HepG2 (cell line): ENCODE results near the gene NKX3-2. TPM values are rescaled to one million over a fixed set of nuclear protein-coding genes. Genes with fewer than 3 reads are reported as not detected.

ENCODE experiments used
- ATAC-seq: fragments of 200-7000 bp; cut with Tn5 transposase; 3 replicates; pipeline ENCODE4 v1.9.1; 2020; ENCODE audit warnings: mild to moderate bottlenecking, moderate library complexity
- BruUV-seq: library from RNA; stranded (reverse); fragments of 400-500 nt; replicated peaks from 2 replicates; lab custom pipeline; 2021; lab: Mats Ljungman, UMichigan
- CTCF ChIA-PET: fragments of 300-600 bp; formaldehyde crosslinking; extraction: SDS; loops from one replicate; lab custom pipeline; 2021; ENCODE audit warnings: low total read pairs, inconsistent platforms, low intra/inter-chr PET ratio; lab: Yijun Ruan, JAX
- POLR2A ChIA-PET: fragments of 350-600 bp; sonication (Branson Sonifier 250); formaldehyde crosslinking; loops from one replicate; lab custom pipeline; 2020; ENCODE audit warnings: antibody characterized with exemption, inconsistent platforms; lab: Yijun Ruan, JAX
- DNase-seq: peaks from one replicate; pipeline ENCODE4 v3.0.0-alpha.2; 2015; ENCODE audit warnings: low spot score
- FAIRE-seq: peaks from 3 replicates; lab custom pipeline; 2011; peaks lifted over from hg19 to GRCh38; lab: Jason Lieb, UNC
- H2AFZ ChIP-seq: one replicate; pipeline ENCODE4 v1.6.1; 2011; ENCODE audit warnings: low read length, inconsistent platforms
- H3K27ac ChIP-seq: fragments of 300-600 bp; 3 replicates; pipeline ENCODE4 v1.8.0; 2011; ENCODE audit warnings: mixed run types, mild to moderate bottlenecking, mixed read lengths, low read length, inconsistent platforms; ENCODE audit not compliant: insufficient read depth; ENCODE audit errors: extremely low read length
- H3K27me3 ChIP-seq, 2 experiments: fragments of 200-600 bp in 1 of 2; 2 replicates in 1 of 2; 3 replicates in 1 of 2; pipeline versions ENCODE4 v1.6.0 to v1.8.0; 2011; ENCODE audit warnings: low read length in 2 of 2, mild to moderate bottlenecking in 2 of 2, moderate library complexity in 2 of 2, inconsistent platforms in 1 of 2; ENCODE audit not compliant: insufficient read depth in 2 of 2, control insufficient read depth in 1 of 2
- H3K36me3 ChIP-seq, 2 experiments: fragments of 200-600 bp in 1 of 2; replicated peaks in 1 of 2; 2 replicates in 1 of 2; 3 replicates in 1 of 2; pipeline versions ENCODE4 v1.5.1 to v1.8.0; 2011; ENCODE audit warnings: low read length in 2 of 2, inconsistent platforms in 1 of 2; ENCODE audit not compliant: insufficient read depth in 2 of 2, control insufficient read depth in 1 of 2
- H3K4me1 ChIP-seq: 2 replicates; pipeline ENCODE4 v1.5.1; 2012; ENCODE audit warnings: low read length, inconsistent platforms; ENCODE audit not compliant: insufficient read depth
- H3K4me2 ChIP-seq: 2 replicates; pipeline ENCODE4 v1.6.0; 2011; ENCODE audit warnings: low read depth, low read length, inconsistent platforms
- H3K4me3 ChIP-seq, 3 experiments: fragments of 200-600 bp in 1 of 3; sonication (generic), shearing (Covaris generic) in 1 of 3; replicated peaks in 1 of 3; 2 replicates each; pipeline ENCODE4 v1.5.1; 2011 to 2016; ENCODE audit warnings: low read length in 3 of 3, inconsistent platforms in 2 of 3, low read depth in 2 of 3, mild to moderate bottlenecking in 2 of 3, control low read depth in 1 of 3, mixed read lengths in 1 of 3; ENCODE audit not compliant: insufficient read depth in 1 of 3
- H3K79me2 ChIP-seq: one replicate; pipeline ENCODE4 v1.6.1; 2011; ENCODE audit warnings: low read length, inconsistent platforms; ENCODE audit not compliant: insufficient read depth
- H3K9ac ChIP-seq: 2 replicates; pipeline ENCODE4 v1.6.0; 2011; ENCODE audit warnings: mild to moderate bottlenecking, low read depth, low read length, inconsistent platforms; ENCODE audit not compliant: insufficient read depth
- H3K9me3 ChIP-seq: 2 replicates; pipeline ENCODE4 v1.5.1; 2012; ENCODE audit warnings: mild to moderate bottlenecking, low read length
- H4K20me1 ChIP-seq: 2 replicates; pipeline ENCODE4 v1.6.0; 2011; ENCODE audit warnings: inconsistent platforms, mild to moderate bottlenecking, low read length, moderate library complexity; ENCODE audit not compliant: insufficient read depth
- DDIT3 ChIP-seq: sonication (generic); formaldehyde crosslinking; IDR thresholded peaks from 2 replicates; pipeline ENCODE4 v1.4.0; 2020; ENCODE audit warnings: mild to moderate bottlenecking, missing genetic modification reagents
- EZH2 ChIP-seq: conservative IDR thresholded peaks from 2 replicates; pipeline ENCODE4 v1.6.1; 2012; ENCODE audit warnings: mild to moderate bottlenecking, low read depth, low read length, moderate library complexity
- NCOA2 ChIP-seq: sonication (generic); formaldehyde crosslinking; IDR thresholded peaks from 2 replicates; pipeline ENCODE4 v1.8.0; 2022; ENCODE audit warnings: inconsistent platforms
- NCOR1 ChIP-seq: fragments of 200-600 bp; sonication (generic); IDR thresholded peaks from 2 replicates; pipeline ENCODE4 v1.7.0; 2017; ENCODE audit warnings: antibody characterized with exemption, low read length, borderline replicate concordance
- PAWR ChIP-seq: sonication (generic); formaldehyde crosslinking; IDR thresholded peaks from 2 replicates; pipeline ENCODE4 v1.4.0; 2020; ENCODE audit warnings: missing genetic modification reagents, mild to moderate bottlenecking, borderline replicate concordance
- ZFP91 ChIP-seq: sonication (generic); formaldehyde crosslinking; IDR thresholded peaks from 2 replicates; pipeline ENCODE4 v1.9.0; 2022; ENCODE audit warnings: missing genetic modification reagents, mild to moderate bottlenecking, borderline replicate concordance
- ZIK1 ChIP-seq: sonication (generic); formaldehyde crosslinking; IDR thresholded peaks from 2 replicates; pipeline ENCODE4 v1.5.0; 2020; ENCODE audit warnings: mild to moderate bottlenecking, low read depth, missing genetic modification reagents, borderline replicate concordance
- ZNF564 ChIP-seq: sonication (generic); formaldehyde crosslinking; IDR thresholded peaks from 2 replicates; pipeline ENCODE4 v1.8.1; 2023; ENCODE audit warnings: mild to moderate bottlenecking, missing genetic modification reagents
- ZNF761 ChIP-seq: sonication (generic); formaldehyde crosslinking; conservative IDR thresholded peaks from 2 replicates; pipeline ENCODE4 v1.4.0; 2020; ENCODE audit warnings: mild to moderate bottlenecking, missing genetic modification reagents
- WGBS: methylation state at CpG from one replicate; pipeline ENCODE4 v1.1.6; 2017; ENCODE audit warnings: low lambda C conversion rate; 5-methylcytosine and 5-hydroxymethylcytosine counted together
- in situ Hi-C: cut with HindIII; loops from 2 replicates; pipeline ENCODE4 v1.10.0; 2017; ENCODE audit warnings: low pct_unique_long_range_greater_than_20kb; ENCODE audit not compliant: extremely low pct_ligation_motif_present
- intact Hi-C: fragments of 100-400 bp; cut with micrococcal nuclease; formaldehyde crosslinking; loops from one replicate; pipeline ENCODE4 v1.10.0; 2022; ENCODE audit not compliant: unreplicated experiment
- polyA plus RNA-seq, 8 experiments: library from polyadenylated mRNA; depleted of rRNA in 3 of 8; stranded (reverse) in 7 of 8; unstranded in 1 of 8; fragments of >200 nt; fragmentation: Illumina TruSeq in 4 of 8; extraction: Trizol in 4 of 8; gene quantifications; 2 replicates each; pipeline versions ENCODE4 v1.2.1 to v1.2.3, GENCODE V29; 2011 to 2016; ENCODE audit warnings: low read depth in 4 of 8, missing spikeins in 1 of 8, mixed read lengths in 1 of 8; ENCODE audit not compliant: insufficient read depth in 1 of 8
- total RNA-seq, 5 experiments: library from RNA; depleted of rRNA; stranded (reverse); fragments of >200 nt; fragmentation: Illumina TruSeq; extraction: Trizol; gene quantifications; 2 replicates each; pipeline ENCODE4 v1.2.3, GENCODE V29; 2016; ENCODE audit warnings: low read depth in 1 of 5

Gene NKX3-2
- total and polyA plus RNA-seq, 2 of the 13 experiments (the other 11 are each of a cell fraction or from before 2014, with no cell fraction given): 0.07 to 0.13 TPM

GRCh38 chr4:13523591-13524503 is 20.5 kb downstream of the NKX3-2 start:
- no peaks in the 10 kb centered on the region for H3K4me1 ChIP-seq
- no peak overlapping the region for H3K27ac ChIP-seq
- DNase-seq (no peak), FAIRE-seq (no peak), ATAC-seq (no peak)
- no peaks in the 10 kb centered on the region for H3K36me3 ChIP-seq
- H2AFZ ChIP-seq: no peak overlapping the region
- H3K4me2 ChIP-seq: no peak overlapping the region
- no TSS peak for BruUV-seq
- in situ Hi-C loops (no loop called here), intact Hi-C loops (no loop called here)
- H3K27me3 ChIP-seq: peaks cover 9 to 68% of the 10 kb centered on the region in 2 experiments
- H3K9me3 ChIP-seq: no peaks in the 10 kb centered on the region
- no peak overlapping the region for H3K4me3 ChIP-seq
- no peaks in the 10 kb centered on the region for H3K79me2 ChIP-seq
- POLR2A ChIA-PET: no interaction called here
- H4K20me1 ChIP-seq: no peaks in the 10 kb centered on the region
- no peak overlapping the region for H3K9ac ChIP-seq
- TF ChIP-seq NCOR1: no peak
- TF ChIP-seq ZNF761: no peak
- TF ChIP-seq NCOA2: no peak
- TF ChIP-seq DDIT3 (CRISPR knock-in tag): no peak
- no peak for TF ChIP-seq PAWR (CRISPR knock-in tag)
- TF ChIP-seq ZNF564 (CRISPR knock-in tag): no peak
- TF ChIP-seq ZIK1 (CRISPR knock-in tag): no peak
- TF ChIP-seq ZFP91: no peak
- TF ChIP-seq EZH2: no peak
- WGBS: 75% methylated on average over 48 of the region's 59 CpGs
- CTCF ChIA-PET: no interaction called here
